Lower leg skin (tissue), 4 donors: ENCODE measurements around the gene GSG1L. TPM values are rescaled to one million over a fixed set of nuclear protein-coding genes. Genes with fewer than 3 reads are reported as not detected.

Experiments used
- DNase-seq, 2 donors: peaks; one replicate each; pipeline ENCODE4 v3.0.0-alpha.2; 2019; ENCODE audit warnings: low spot score in 2 of 2
- H3K4me3 ChIP-seq: fragments of 200-600 bp; sonication (generic); 2 replicates; pipeline ENCODE4 v1.5.1; 2017; ENCODE audit warnings: mild to moderate bottlenecking, low read depth; ENCODE audit not compliant: poor library complexity, severe bottlenecking
- POLR2A ChIP-seq, 2 donors: fragments of 450-650 bp; IDR thresholded peaks; one replicate each; pipeline ENCODE4 v1.6.1; 2016 to 2017; ENCODE audit warnings: antibody characterized with exemption in 2 of 2, mild to moderate bottlenecking in 1 of 2, moderate library complexity in 1 of 2
- WGBS, 2 donors: methylation state at CpG; one replicate each; pipeline ENCODE4 v1.1.5; 2018; 5-methylcytosine and 5-hydroxymethylcytosine counted together
- intact Hi-C: fragments of 100-400 bp; cut with DNase I; formaldehyde crosslinking; loops from one replicate; pipeline ENCODE4 v1.15.0; 2023; ENCODE audit warnings: low total_unique reads
- total RNA-seq, 4 donors: library from RNA; depleted of rRNA; stranded (reverse); fragments of >200 nt; gene quantifications; one replicate each; pipeline ENCODE4 v1.1.0, GENCODE V29; 2016
- TF ChIP-seq, protein P1 (sequence below), 3 donors: fragments of 450-650 bp; IDR thresholded peaks; one replicate each; pipeline ENCODE4 v1.5.1; 2016; ENCODE audit warnings: antibody characterized with exemption in 3 of 3, mild to moderate bottlenecking in 3 of 3, moderate library complexity in 2 of 3

Gene GSG1L
- total RNA-seq, 4 donors from 2014 or later, result 0.49 to 1.1 (median 0.59) TPM; not detected in 1

DNA sequence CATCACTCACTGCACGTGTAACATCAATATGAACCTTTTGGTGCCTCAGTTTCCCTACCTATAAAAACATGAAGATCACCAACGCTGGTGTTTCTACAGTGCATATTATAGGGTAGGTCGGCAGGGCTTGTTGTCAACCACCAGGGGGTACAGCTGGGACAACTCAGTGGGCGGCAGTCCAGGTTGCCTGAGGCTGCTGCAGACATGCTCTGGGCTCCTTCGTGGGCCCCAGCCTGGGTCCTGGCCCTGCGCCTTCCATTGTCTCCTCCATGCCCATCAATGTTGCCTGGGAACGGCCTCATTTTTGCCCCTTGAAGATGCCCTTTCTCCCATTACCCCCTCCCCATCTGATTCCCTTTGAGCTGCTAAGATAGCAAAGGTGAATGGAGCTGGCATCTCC, 89.8 kb downstream of the GSG1L start:
- intact Hi-C loops, result no loop called here
- H3K4me3 ChIP-seq, result no peak overlapping the region
- peak in 1 of 2 donors; percentile 52 for DNase-seq
- WGBS, 2 donors, result 61 to 69% methylated on average over 7 of the region's 7 CpGs
- TF ChIP-seq POLR2A (IDR thresholded peaks at IDR 0.05), result no peak
- TF ChIP-seq, protein P1, sequence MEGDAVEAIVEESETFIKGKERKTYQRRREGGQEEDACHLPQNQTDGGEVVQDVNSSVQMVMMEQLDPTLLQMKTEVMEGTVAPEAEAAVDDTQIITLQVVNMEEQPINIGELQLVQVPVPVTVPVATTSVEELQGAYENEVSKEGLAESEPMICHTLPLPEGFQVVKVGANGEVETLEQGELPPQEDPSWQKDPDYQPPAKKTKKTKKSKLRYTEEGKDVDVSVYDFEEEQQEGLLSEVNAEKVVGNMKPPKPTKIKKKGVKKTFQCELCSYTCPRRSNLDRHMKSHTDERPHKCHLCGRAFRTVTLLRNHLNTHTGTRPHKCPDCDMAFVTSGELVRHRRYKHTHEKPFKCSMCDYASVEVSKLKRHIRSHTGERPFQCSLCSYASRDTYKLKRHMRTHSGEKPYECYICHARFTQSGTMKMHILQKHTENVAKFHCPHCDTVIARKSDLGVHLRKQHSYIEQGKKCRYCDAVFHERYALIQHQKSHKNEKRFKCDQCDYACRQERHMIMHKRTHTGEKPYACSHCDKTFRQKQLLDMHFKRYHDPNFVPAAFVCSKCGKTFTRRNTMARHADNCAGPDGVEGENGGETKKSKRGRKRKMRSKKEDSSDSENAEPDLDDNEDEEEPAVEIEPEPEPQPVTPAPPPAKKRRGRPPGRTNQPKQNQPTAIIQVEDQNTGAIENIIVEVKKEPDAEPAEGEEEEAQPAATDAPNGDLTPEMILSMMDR (IDR thresholded peaks at IDR 0.05), result no peak

- peak in 1 of 2 donors; percentile 28 for DNase-seq
- TF ChIP-seq, protein P1 (IDR thresholded peaks at IDR 0.05), result no peak
- TF ChIP-seq POLR2A (IDR thresholded peaks at IDR 0.05), result no peak
- intact Hi-C loops, result no loop called here
- H3K4me3 ChIP-seq, result no peak overlapping the region
- WGBS, 2 donors, result 0 to 1% methylated on average over 4 of the region's 4 CpGs
These were observed 91.0 kb downstream of the GSG1L start for GRCh38 chr16:27972500-27972899.

DNA sequence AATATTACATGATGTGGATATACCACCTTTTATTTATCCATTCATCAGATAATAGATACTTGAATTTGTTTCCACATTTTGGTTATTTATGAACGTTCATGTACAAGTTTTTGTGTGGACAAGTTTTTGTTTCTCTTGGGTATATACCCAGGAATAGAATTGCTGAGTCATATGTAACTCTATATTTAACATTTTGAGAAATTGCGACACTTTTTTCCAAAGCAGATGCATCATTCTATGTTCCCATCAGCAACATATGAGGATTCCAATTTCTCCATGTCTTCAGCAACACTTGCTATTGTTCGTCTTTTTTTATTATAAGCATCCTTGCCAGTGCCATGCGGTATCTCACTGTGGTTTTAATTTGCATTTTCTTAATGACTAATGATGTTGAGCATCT, 93.9 kb downstream of the GSG1L start:
- no peak for DNase-seq
- WGBS, 2 donors, result 57 to 60% methylated on average over 4 of the region's 4 CpGs
- no peak for TF ChIP-seq POLR2A (IDR thresholded peaks at IDR 0.05)
- TF ChIP-seq, protein P1 (IDR thresholded peaks at IDR 0.05), result no peak
- intact Hi-C loops, result no loop called here
- no peak overlapping the region for H3K4me3 ChIP-seq

GRCh38 chr16:27967169-27967568, 96.3 kb downstream of the GSG1L start:
- no peak for TF ChIP-seq POLR2A (IDR thresholded peaks at IDR 0.05)
- TF ChIP-seq, protein P1 (IDR thresholded peaks at IDR 0.05), result no peak
- intact Hi-C loops, result no loop called here
- H3K4me3 ChIP-seq, result no peak overlapping the region
- 76 to 90% methylated on average over 5 of the region's 5 CpGs for WGBS, 2 donors
- peak in 1 of 2 donors; percentile 23 for DNase-seq

DNA sequence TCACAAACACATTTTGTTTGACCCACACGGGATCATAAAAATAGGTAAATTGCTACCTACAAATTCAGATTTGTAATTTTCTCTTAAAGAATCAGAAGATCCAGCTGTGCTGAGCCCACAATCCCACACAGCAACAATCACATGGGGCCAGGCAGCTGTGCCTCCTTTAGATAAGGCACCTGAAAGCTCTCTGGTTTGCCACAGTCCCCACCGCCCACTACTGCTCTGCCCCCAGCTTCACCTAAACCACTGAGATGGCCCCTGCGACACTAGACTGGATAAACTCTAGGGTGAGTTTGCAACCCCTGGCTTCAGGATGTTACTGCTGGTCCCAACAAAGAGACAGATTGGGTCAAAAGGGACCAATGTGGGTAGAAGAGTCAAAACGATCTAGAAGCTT, 96.8 kb downstream of the GSG1L start:
- intact Hi-C loops, result no loop called here
- TF ChIP-seq, protein P1 (IDR thresholded peaks at IDR 0.05), result no peak
- TF ChIP-seq POLR2A (IDR thresholded peaks at IDR 0.05), result no peak
- DNase-seq, result peak in 1 of 2 donors; percentile 17
- 93 to 100% methylated on average over 4 of the region's 4 CpGs for WGBS, 2 donors
- H3K4me3 ChIP-seq, result no peak overlapping the region

DNA sequence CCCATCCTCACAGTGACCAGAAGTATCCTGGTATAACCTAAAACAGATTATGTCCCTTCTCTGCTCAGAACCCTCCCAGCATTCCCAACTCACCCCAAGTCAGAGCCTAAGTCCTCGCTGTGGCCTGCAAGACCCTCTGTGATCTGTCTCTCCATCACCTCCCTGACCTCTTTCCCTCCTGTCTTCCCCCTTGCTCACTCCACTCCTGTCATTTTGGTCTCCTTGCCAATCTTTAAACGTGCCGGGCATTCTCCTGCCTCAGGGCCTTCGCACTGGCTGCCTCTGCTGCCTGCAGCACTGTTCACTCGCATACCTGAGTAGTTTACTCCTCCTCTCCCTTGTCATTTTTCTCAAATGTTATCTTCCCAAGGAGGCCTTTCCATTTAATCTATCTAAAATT, 97.7 kb downstream of the GSG1L start:
- 69 to 70% methylated on average over 5 of the region's 5 CpGs for WGBS, 2 donors
- intact Hi-C loops, result no loop called here
- no peak overlapping the region for H3K4me3 ChIP-seq
- TF ChIP-seq POLR2A (IDR thresholded peaks at IDR 0.05), result no peak
- TF ChIP-seq, protein P1 (IDR thresholded peaks at IDR 0.05), result no peak
- peak in 1 of 2 donors; percentile 64 for DNase-seq
